Panc1 (cell line): Measurements from ENCODE around the gene SIAE. TPM values are rescaled to one million over a fixed set of nuclear protein-coding genes. Genes with fewer than 3 reads are reported as not detected.

Source experiments
- ATAC-seq: fragments of 200-7000 bp; cut with Tn5 transposase; 2 replicates; pipeline ENCODE4 v1.9.1; 2020; ENCODE audit warnings: mild to moderate bottlenecking, moderate library complexity
- BruUV-seq: library from RNA; stranded (reverse); fragments of 400-500 nt; replicated peaks from 2 replicates; lab custom pipeline; 2021; lab: Mats Ljungman, UMichigan
- CTCF ChIA-PET: fragments of 300-600 bp; sonication (Branson Sonifier 250); formaldehyde crosslinking; loops from one replicate; lab custom pipeline; 2022; ENCODE audit warnings: antibody characterized with exemption; lab: Charles Lee
- POLR2A ChIA-PET: fragments of 300-600 bp; sonication (Branson Sonifier 250); formaldehyde crosslinking; loops from one replicate; lab custom pipeline; 2022; ENCODE audit warnings: antibody characterized with exemption; lab: Charles Lee
- DNase-seq: peaks from one replicate; pipeline ENCODE4 v3.0.0-alpha.2; 2010; ENCODE audit warnings: low read depth, low spot score
- H3K27ac ChIP-seq: 2 replicates; pipeline ENCODE4 v1.5.1; 2011; ENCODE audit warnings: mild to moderate bottlenecking, low read length, inconsistent platforms
- H3K27me3 ChIP-seq: fragments of 200-500 bp; sonication (Bioruptor generic); 2 replicates; pipeline ENCODE4 v1.6.0; 2014; ENCODE audit warnings: low read length, inconsistent platforms; ENCODE audit not compliant: control insufficient read depth, insufficient read depth
- H3K36me3 ChIP-seq: fragments of 200-500 bp; sonication (Bioruptor generic); 2 replicates; pipeline ENCODE4 v1.5.1; 2014; ENCODE audit warnings: inconsistent platforms, mild to moderate bottlenecking, low read length, moderate library complexity; ENCODE audit not compliant: control insufficient read depth, insufficient read depth
- H3K4me1 ChIP-seq: 2 replicates; pipeline ENCODE4 v1.5.1; 2011; ENCODE audit warnings: inconsistent platforms, mild to moderate bottlenecking, low read length, moderate library complexity; ENCODE audit not compliant: control insufficient read depth, insufficient read depth
- H3K4me3 ChIP-seq, 2 experiments: 2 replicates each; pipeline ENCODE4 v1.5.1; 2011 to 2012; ENCODE audit warnings: low read depth in 2 of 2, low read length in 2 of 2, mild to moderate bottlenecking in 2 of 2, inconsistent platforms in 1 of 2, moderate library complexity in 1 of 2
- H3K9me3 ChIP-seq: fragments of 200-500 bp; sonication (Bioruptor generic); 2 replicates; pipeline ENCODE4 v1.5.1; 2014; ENCODE audit warnings: low read depth, mild to moderate bottlenecking, inconsistent platforms, low read length, moderate library complexity; ENCODE audit not compliant: control insufficient read depth, insufficient read depth
- POLR2AphosphoS5 ChIP-seq: IDR thresholded peaks from 2 replicates; pipeline ENCODE4 v1.6.1; 2012; ENCODE audit warnings: mild to moderate bottlenecking, low read depth, low read length, moderate library complexity
- REST ChIP-seq, 2 experiments: IDR thresholded peaks; 2 replicates each; pipeline ENCODE4 v1.6.1; 2011 to 2012; ENCODE audit warnings: low read depth in 2 of 2, control low read depth in 1 of 2, low read length in 1 of 2, mild to moderate bottlenecking in 1 of 2, moderate library complexity in 1 of 2; ENCODE audit not compliant: insufficient read depth in 1 of 2
- SIN3A ChIP-seq: IDR thresholded peaks from 2 replicates; pipeline ENCODE4 v1.6.1; 2012; ENCODE audit warnings: low read depth, mild to moderate bottlenecking, low read length, moderate library complexity, borderline replicate concordance; ENCODE audit not compliant: insufficient read depth
- TCF7L2 ChIP-seq: IDR thresholded peaks from 2 replicates; pipeline ENCODE4 v1.6.1; 2011; ENCODE audit warnings: mild to moderate bottlenecking, low read depth, low read length, inconsistent platforms
- in situ Hi-C: cut with HindIII; loops from 2 replicates; pipeline ENCODE4 v1.10.0; 2016; ENCODE audit warnings: low sequenced_read_pairs, low pct_unique_long_range_greater_than_20kb
- intact Hi-C: fragments of 100-400 bp; cut with micrococcal nuclease; formaldehyde crosslinking; loops from one replicate; pipeline ENCODE4 v1.10.0; 2022; ENCODE audit not compliant: unreplicated experiment
- total RNA-seq: library from RNA; stranded (reverse); gene quantifications from one replicate; pipeline ENCODE4 v1.2.1, GENCODE V29; 2021; ENCODE audit not compliant: unreplicated experiment
- TF ChIP-seq, protein P1 (sequence below): fragments of 450-650 bp; IDR thresholded peaks from 2 replicates; pipeline ENCODE4 v1.5.1; 2017; ENCODE audit warnings: mild to moderate bottlenecking

The SIAE gene
- total RNA-seq, 1 experiment from 2014 or later, result 14.9 TPM

DNA sequence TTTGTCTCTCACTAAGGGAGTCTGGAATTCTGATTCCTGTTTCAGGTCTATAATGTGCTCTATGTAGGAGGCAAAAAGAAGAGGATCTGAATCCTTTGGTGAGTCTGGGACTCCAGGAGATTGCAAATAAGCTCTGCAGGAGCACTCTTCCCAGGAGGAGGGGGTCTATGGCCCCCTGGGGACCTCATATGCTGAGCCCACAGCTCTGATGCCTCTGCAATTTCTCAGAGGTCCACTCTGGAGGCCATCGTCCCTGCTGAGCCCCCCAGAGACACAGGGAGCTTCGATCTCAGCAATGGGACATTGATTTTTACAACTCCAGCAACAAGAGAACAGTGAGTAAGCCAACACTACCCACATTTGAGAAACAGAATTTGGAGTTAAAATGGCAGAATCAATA lies 46.0 kb upstream of the SIAE start:
- Histone ChIP-seq H3K36me3 (no peaks in the 10 kb centered on the region), H3K27ac (no peak overlapping the region), H3K9me3 (no peaks in the 10 kb centered on the region), H3K27me3 (peaks cover 65% of the 10 kb centered on the region), H3K4me3 (no peak overlapping the region), H3K4me1 (peaks cover 10% of the 10 kb centered on the region; the same call in 1 of the 2 replicates)
- intact Hi-C loops, result no loop called here
- TF ChIP-seq POLR2AphosphoS5, result no peak
- no peak for TF ChIP-seq REST (IDR thresholded peaks at IDR 0.05; ENCODE audit: insufficient read depth in 1 of 2, low read depth in 2 of 2, low read length in 1 of 2)
- no peak for TF ChIP-seq TCF7L2
- TF ChIP-seq, protein P1, sequence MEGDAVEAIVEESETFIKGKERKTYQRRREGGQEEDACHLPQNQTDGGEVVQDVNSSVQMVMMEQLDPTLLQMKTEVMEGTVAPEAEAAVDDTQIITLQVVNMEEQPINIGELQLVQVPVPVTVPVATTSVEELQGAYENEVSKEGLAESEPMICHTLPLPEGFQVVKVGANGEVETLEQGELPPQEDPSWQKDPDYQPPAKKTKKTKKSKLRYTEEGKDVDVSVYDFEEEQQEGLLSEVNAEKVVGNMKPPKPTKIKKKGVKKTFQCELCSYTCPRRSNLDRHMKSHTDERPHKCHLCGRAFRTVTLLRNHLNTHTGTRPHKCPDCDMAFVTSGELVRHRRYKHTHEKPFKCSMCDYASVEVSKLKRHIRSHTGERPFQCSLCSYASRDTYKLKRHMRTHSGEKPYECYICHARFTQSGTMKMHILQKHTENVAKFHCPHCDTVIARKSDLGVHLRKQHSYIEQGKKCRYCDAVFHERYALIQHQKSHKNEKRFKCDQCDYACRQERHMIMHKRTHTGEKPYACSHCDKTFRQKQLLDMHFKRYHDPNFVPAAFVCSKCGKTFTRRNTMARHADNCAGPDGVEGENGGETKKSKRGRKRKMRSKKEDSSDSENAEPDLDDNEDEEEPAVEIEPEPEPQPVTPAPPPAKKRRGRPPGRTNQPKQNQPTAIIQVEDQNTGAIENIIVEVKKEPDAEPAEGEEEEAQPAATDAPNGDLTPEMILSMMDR, result no peak
- no peak for TF ChIP-seq SIN3A
- ATAC-seq (no peak), DNase-seq (no peak)
- in situ Hi-C loops, result no loop called here
- POLR2A ChIA-PET, result no interaction called here
- CTCF ChIA-PET, result interaction anchor here (0.6 kb wide), 1 partner anchor 44 kb away, joined by 8 read pairs; no protein-coding TSS in a partner anchor
- BruUV-seq, result no TSS peak

- DNase-seq, result no peak
- H3K27me3 ChIP-seq, result peaks cover 60% of the 10 kb centered on the region
- H3K27ac ChIP-seq, result no peak overlapping the region
- BruUV-seq, result no TSS peak
- no peaks in the 10 kb centered on the region for H3K9me3 ChIP-seq
- peaks cover 10% of the 10 kb centered on the region; the same call in 1 of the 2 replicates for H3K4me1 ChIP-seq
- no peak overlapping the region for H3K4me3 ChIP-seq
- intact Hi-C loops, result no loop called here
- in situ Hi-C loops, result no loop called here
- ATAC-seq, result no peak
- CTCF ChIA-PET, result no interaction called here
- no peaks in the 10 kb centered on the region for H3K36me3 ChIP-seq
- TF ChIP-seq TCF7L2 (no peak), SIN3A (no peak), POLR2AphosphoS5 (no peak), REST (IDR thresholded peaks at IDR 0.05; ENCODE audit: insufficient read depth in 1 of 2, low read depth in 2 of 2, low read length in 1 of 2) (no peak)
- TF ChIP-seq, protein P1, result no peak
- POLR2A ChIA-PET, result no interaction called here
These were observed 45.3 kb upstream of the SIAE start for GRCh38 chr11:124718801-124719200.
